Loucy (cell line): ENCODE data around the gene MPZL3.

ENCODE experiments used
- H2AFZ ChIP-seq: fragments of 200-600 bp; sonication (generic); 2 replicates; pipeline ENCODE4 v1.6.0; 2016; ENCODE audit warnings: antibody characterized with exemption, mild to moderate bottlenecking, low read length, moderate library complexity
- H3F3A ChIP-seq: fragments of 200-600 bp; 2 replicates; pipeline ENCODE4 v1.6.0; 2016; ENCODE audit warnings: antibody characterized with exemption, low read depth, mild to moderate bottlenecking
- H3K27me3 ChIP-seq: fragments of 200-600 bp; sonication (generic); 2 replicates; pipeline ENCODE4 v1.6.1; 2014; ENCODE audit warnings: low read length, mild to moderate bottlenecking; ENCODE audit not compliant: insufficient read depth, poor library complexity, severe bottlenecking
- H3K36me3 ChIP-seq: fragments of 200-600 bp; sonication (generic); 2 replicates; pipeline ENCODE4 v1.6.1; 2016; ENCODE audit warnings: low read length; ENCODE audit not compliant: insufficient read depth
- H3K4me1 ChIP-seq: fragments of 200-600 bp; sonication (generic); 2 replicates; pipeline ENCODE4 v1.5.1; 2014; ENCODE audit warnings: low read length, mild to moderate bottlenecking; ENCODE audit not compliant: insufficient read depth, poor library complexity, severe bottlenecking
- H3K4me2 ChIP-seq: fragments of 200-600 bp; sonication (generic); 2 replicates; pipeline ENCODE4 v1.6.0; 2014; ENCODE audit warnings: antibody characterized with exemption, low read length, low read depth, mild to moderate bottlenecking; ENCODE audit not compliant: poor library complexity, severe bottlenecking
- H3K4me3 ChIP-seq: fragments of 200-600 bp; sonication (generic); 2 replicates; pipeline ENCODE4 v1.5.1; 2014; ENCODE audit warnings: low read length, mild to moderate bottlenecking, mixed read lengths; ENCODE audit not compliant: poor library complexity, severe bottlenecking
- H3K79me2 ChIP-seq: fragments of 200-600 bp; sonication (generic); 2 replicates; pipeline ENCODE4 v1.6.1; 2014; ENCODE audit warnings: low read length; ENCODE audit not compliant: insufficient read depth
- H3K9ac ChIP-seq: fragments of 200-600 bp; sonication (generic); 2 replicates; pipeline ENCODE4 v1.6.0; 2014; ENCODE audit warnings: mild to moderate bottlenecking, low read depth, low read length, moderate library complexity; ENCODE audit not compliant: poor library complexity, severe bottlenecking
- H3K9me2 ChIP-seq: fragments of 200-600 bp; sonication (generic); replicated peaks from 2 replicates; pipeline ENCODE4 v1.6.1; 2016; ENCODE audit warnings: low read depth, low read length, mixed read lengths
- H3K9me3 ChIP-seq: fragments of 200-600 bp; sonication (generic); 2 replicates; pipeline ENCODE4 v1.6.1; 2014; ENCODE audit warnings: mild to moderate bottlenecking, antibody characterized with exemption, low read length, low read depth; ENCODE audit not compliant: insufficient read depth
- H4K20me1 ChIP-seq: fragments of 200-600 bp; sonication (generic); 2 replicates; pipeline ENCODE4 v1.6.0; 2014; ENCODE audit warnings: antibody characterized with exemption, low read length, mild to moderate bottlenecking; ENCODE audit not compliant: insufficient read depth, poor library complexity, severe bottlenecking
- EZH2phosphoT487 ChIP-seq: fragments of 200-600 bp; IDR thresholded peaks from 2 replicates; pipeline ENCODE4 v1.6.1; 2018; ENCODE audit warnings: antibody characterized with exemption, mild to moderate bottlenecking, moderate library complexity, borderline replicate concordance
- TF ChIP-seq, protein P1 (sequence below): fragments of 200-600 bp; sonication (generic); conservative IDR thresholded peaks from 2 replicates; pipeline ENCODE4 v1.5.1; 2014; ENCODE audit warnings: mild to moderate bottlenecking, antibody characterized with exemption, low read length

The MPZL3 gene

DNA sequence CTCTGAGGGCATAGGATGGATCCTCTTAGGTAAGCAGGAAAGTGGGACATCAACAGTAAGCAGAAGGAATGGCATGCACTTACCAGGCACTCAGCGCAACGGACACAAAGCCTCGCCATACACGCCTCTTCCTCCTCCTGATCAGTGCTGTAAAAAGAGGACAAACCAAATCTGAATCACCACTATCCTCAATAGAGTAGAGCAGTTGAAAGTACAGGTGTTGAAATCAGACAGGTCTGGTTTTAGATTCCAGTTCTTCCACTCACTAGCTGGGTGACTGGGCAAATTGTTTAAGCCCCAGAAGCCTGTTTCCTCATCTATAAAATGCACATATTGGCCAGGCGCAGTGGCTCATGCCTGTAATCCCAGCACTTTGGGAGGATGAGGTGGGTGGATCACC is 18.8 kb downstream of the MPZL3 start:
- H3K9me3 ChIP-seq = no peaks in the 10 kb centered on the region
- H3K4me2 ChIP-seq = no peak overlapping the region
- no peak overlapping the region for H3K4me3 ChIP-seq
- no peaks in the 10 kb centered on the region for H3K79me2 ChIP-seq
- no peak overlapping the region for H3K9ac ChIP-seq
- H2AFZ ChIP-seq = no peak overlapping the region
- H3K27me3 ChIP-seq = no peaks in the 10 kb centered on the region
- H3K36me3 ChIP-seq = no peaks in the 10 kb centered on the region
- H4K20me1 ChIP-seq = no peaks in the 10 kb centered on the region
- H3K4me1 ChIP-seq = peaks cover 1% of the 10 kb centered on the region
- TF ChIP-seq, protein P1, sequence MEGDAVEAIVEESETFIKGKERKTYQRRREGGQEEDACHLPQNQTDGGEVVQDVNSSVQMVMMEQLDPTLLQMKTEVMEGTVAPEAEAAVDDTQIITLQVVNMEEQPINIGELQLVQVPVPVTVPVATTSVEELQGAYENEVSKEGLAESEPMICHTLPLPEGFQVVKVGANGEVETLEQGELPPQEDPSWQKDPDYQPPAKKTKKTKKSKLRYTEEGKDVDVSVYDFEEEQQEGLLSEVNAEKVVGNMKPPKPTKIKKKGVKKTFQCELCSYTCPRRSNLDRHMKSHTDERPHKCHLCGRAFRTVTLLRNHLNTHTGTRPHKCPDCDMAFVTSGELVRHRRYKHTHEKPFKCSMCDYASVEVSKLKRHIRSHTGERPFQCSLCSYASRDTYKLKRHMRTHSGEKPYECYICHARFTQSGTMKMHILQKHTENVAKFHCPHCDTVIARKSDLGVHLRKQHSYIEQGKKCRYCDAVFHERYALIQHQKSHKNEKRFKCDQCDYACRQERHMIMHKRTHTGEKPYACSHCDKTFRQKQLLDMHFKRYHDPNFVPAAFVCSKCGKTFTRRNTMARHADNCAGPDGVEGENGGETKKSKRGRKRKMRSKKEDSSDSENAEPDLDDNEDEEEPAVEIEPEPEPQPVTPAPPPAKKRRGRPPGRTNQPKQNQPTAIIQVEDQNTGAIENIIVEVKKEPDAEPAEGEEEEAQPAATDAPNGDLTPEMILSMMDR = no peak
- no peak for TF ChIP-seq EZH2phosphoT487
- no peaks in the 10 kb centered on the region for H3F3A ChIP-seq
- no peaks in the 10 kb centered on the region for H3K9me2 ChIP-seq

DNA sequence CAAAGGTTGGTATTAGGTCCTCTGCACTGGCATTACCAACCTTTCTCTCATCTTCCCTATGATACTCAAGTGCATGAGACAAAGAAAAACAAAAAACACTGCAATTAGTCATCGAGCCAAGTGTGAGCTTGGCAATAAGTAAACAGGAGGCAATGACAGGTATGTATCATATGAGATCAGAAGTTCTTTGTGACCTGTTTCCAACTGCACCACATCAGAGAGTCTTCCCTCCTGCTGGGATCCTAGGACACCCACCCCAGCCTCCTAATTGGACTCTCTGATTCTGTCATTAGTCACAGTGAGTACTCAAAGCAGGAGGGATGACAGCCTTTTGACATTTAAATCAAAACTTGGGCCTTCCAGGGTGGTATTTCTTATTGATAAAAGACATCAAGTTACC is 19.5 kb downstream of the MPZL3 start:
- TF ChIP-seq, protein P1 = no peak
- TF ChIP-seq EZH2phosphoT487 = no peak
- no peaks in the 10 kb centered on the region for H3K9me3 ChIP-seq
- no peaks in the 10 kb centered on the region for H3K9me2 ChIP-seq
- H3K9ac ChIP-seq = no peak overlapping the region
- H4K20me1 ChIP-seq = no peaks in the 10 kb centered on the region
- no peaks in the 10 kb centered on the region for H3F3A ChIP-seq
- H3K36me3 ChIP-seq = no peaks in the 10 kb centered on the region
- H3K79me2 ChIP-seq = no peaks in the 10 kb centered on the region
- H2AFZ ChIP-seq = no peak overlapping the region
- no peak overlapping the region for H3K4me2 ChIP-seq
- H3K4me1 ChIP-seq = peaks cover 4% of the 10 kb centered on the region
- H3K27me3 ChIP-seq = no peaks in the 10 kb centered on the region
- H3K4me3 ChIP-seq = no peak overlapping the region

DNA sequence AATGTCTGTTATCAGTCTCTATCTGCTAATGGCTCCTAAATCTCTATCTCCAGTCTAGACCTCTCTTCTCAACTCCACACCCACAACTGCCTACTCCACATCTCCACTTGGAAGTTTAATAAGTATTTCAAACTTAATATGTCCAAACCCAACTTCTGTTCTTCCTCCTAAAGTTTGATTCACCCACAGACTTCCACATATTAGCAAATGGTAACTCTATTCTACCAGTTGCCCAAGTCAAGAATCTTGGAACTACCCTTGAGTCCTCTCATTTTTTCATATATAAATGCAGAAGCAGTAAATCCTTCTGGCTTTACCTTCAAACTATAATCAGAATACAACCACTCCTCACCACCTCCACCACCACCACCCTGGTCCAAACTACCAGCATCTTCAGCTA is 20.7 kb downstream of the MPZL3 start:
- TF ChIP-seq, protein P1 = no peak
- TF ChIP-seq EZH2phosphoT487 = no peak
- Histone ChIP-seq H3K9me2 (no peaks in the 10 kb centered on the region), H3K36me3 (no peaks in the 10 kb centered on the region), H3K4me3 (no peak overlapping the region), H4K20me1 (no peaks in the 10 kb centered on the region), H3K9ac (no peak overlapping the region), H3F3A (no peaks in the 10 kb centered on the region), H2AFZ (no peak overlapping the region), H3K4me1 (peaks cover 4% of the 10 kb centered on the region), H3K79me2 (no peaks in the 10 kb centered on the region), H3K9me3 (no peaks in the 10 kb centered on the region), H3K27me3 (no peaks in the 10 kb centered on the region), H3K4me2 (no peak overlapping the region)
